KBM-7 (cell line): ENCODE results near the gene SCAMP3.
"Not testable (repeated sequence)": the region's sequence is repeated elsewhere in the genome, so short reads cannot be mapped to it uniquely, and the experiment has no call there.

Source experiments
- DNase-seq: peaks from one replicate; pipeline ENCODE4 v3.0.0-alpha.2; 2015
- in situ Hi-C: fragments of 300-500 bp; cut with MboI; formaldehyde crosslinking; loops from 2 replicates; pipeline ENCODE4 v1.14.3; 2020; ENCODE audit warnings: low sequenced_read_pairs, low pct_unique_long_range_greater_than_20kb, mixed read lengths

The SCAMP3 gene

GRCh38 chr1:155236451-155236850 is 25.7 kb downstream of the SCAMP3 start:
- in situ Hi-C loops = no loop called here
- no peak for DNase-seq

GRCh38 chr1:155235375-155235774 is 26.8 kb downstream of the SCAMP3 start:
- in situ Hi-C loops, DNase-seq: not testable (repeated sequence)

- in situ Hi-C loops, DNase-seq: not testable (repeated sequence)
These were observed 28.7 kb downstream of the SCAMP3 start for GRCh38 chr1:155233502-155233901.

- in situ Hi-C loops, DNase-seq: not testable (repeated sequence)
These were observed 29.9 kb downstream of the SCAMP3 start for GRCh38 chr1:155232001-155232978.

- DNase-seq, in situ Hi-C loops: not testable (repeated sequence)
These were observed 30.9 kb downstream of the SCAMP3 start for GRCh38 chr1:155231302-155231701.

- in situ Hi-C loops = no loop called here
- DNase-seq = no peak
These were observed 34.1 kb downstream of the SCAMP3 start for GRCh38 chr1:155228096-155228427.

- in situ Hi-C loops = no loop called here
- peak; percentile 99 for DNase-seq
These were observed 34.7 kb downstream of the SCAMP3 start for GRCh38 chr1:155227261-155228095.

- in situ Hi-C loops = no loop called here
- DNase-seq = no peak
These were observed 35.3 kb downstream of the SCAMP3 start for GRCh38 chr1:155226910-155227260.

GRCh38 chr1:155226188-155226909 is 35.8 kb downstream of the SCAMP3 start:
- DNase-seq = peak; percentile 98
- in situ Hi-C loops = no loop called here

- DNase-seq, in situ Hi-C loops: not testable (repeated sequence)
These were observed 36.8 kb downstream of the SCAMP3 start for GRCh38 chr1:155225404-155225759.

GRCh38 chr1:155223047-155223446 is 39.1 kb downstream of the SCAMP3 start:
- in situ Hi-C loops = no loop called here
- peak; percentile 77 for DNase-seq

GRCh38 chr1:155220211-155220965 is 41.8 kb downstream of the SCAMP3 start:
- DNase-seq, in situ Hi-C loops: not testable (repeated sequence)

GRCh38 chr1:155219592-155220031 is 42.5 kb downstream of the SCAMP3 start:
- in situ Hi-C loops = no loop called here
- DNase-seq = peak; percentile 55

- peak; percentile 29 for DNase-seq
- in situ Hi-C loops = no loop called here
These were observed 43.1 kb downstream of the SCAMP3 start for GRCh38 chr1:155218854-155219591.

GRCh38 chr1:155214702-155215101 is 47.5 kb downstream of the SCAMP3 start:
- in situ Hi-C loops, DNase-seq: not testable (repeated sequence)

GRCh38 chr1:155212051-155212440 is 50.1 kb downstream of the SCAMP3 start:
- DNase-seq, in situ Hi-C loops: not testable (repeated sequence)

GRCh38 chr1:155211381-155212050 is 50.6 kb downstream of the SCAMP3 start:
- DNase-seq, in situ Hi-C loops: not testable (repeated sequence)
